GM12878 (cell line): Measurements from ENCODE around the gene TBL3. TPM values are rescaled to one million over a fixed set of nuclear protein-coding genes. Genes with fewer than 3 reads are reported as not detected.

ENCODE experiments used
- polyA plus RNA-seq, 11 experiments: library from polyadenylated mRNA; depleted of rRNA in 4 of 11; unstranded in 6 of 11; stranded (reverse) in 5 of 11; fragments of >200 nt; fragmentation: Nextera tagmentation in 4 of 11; fragmentation: Illumina TruSeq in 1 of 11; extraction: Ambion mirVana in 4 of 11; extraction: Trizol in 1 of 11; gene quantifications; 1 replicate in 1 of 11; 2 replicates in 10 of 11; pipeline versions ENCODE4 v1.2.1 to v1.2.3, GENCODE V29; 2011 to 2016; ENCODE audit warnings: inconsistent platforms in 2 of 11, missing spikeins in 2 of 11, low read depth in 1 of 11
- small RNA-seq: library from RNA; depleted of rRNA; stranded (forward); fragments of <200 nt; gene quantifications from one replicate; pipeline ENCODE3, GENCODE V24; 2014
- total RNA-seq, 4 experiments: library from RNA; depleted of rRNA in 3 of 4; stranded (reverse); fragments of >200 nt in 3 of 4; fragmentation: Illumina TruSeq in 1 of 4; extraction: Trizol in 1 of 4; gene quantifications; 2 replicates each; pipeline versions ENCODE4 v1.2.1 to v1.2.3, GENCODE V29; 2013 to 2021

The TBL3 gene
- total and polyA plus RNA-seq, 10 of the 15 experiments (the other 5 are each of a cell fraction or from before 2014, with no cell fraction given): 1.2 to 101 (median 34.2) TPM

Small RNAs within 50 kb of the gene (small RNA-seq; reads per million reads assigned to genes)
- gene AC005363.2 (2.6 reads per million, percentile 71 among the genes with 10 or more reads in this experiment), gene RN7SL219P (not detected), gene SNORA10 (not detected), gene SNORA64 (not detected)

Other genes starting within 250 kb of the TBL3 start
Only the 7 nearest of the 30 such genes appear.
- not detected in 2 replicates for gene RPL3L, start 17.4 kb upstream of the TBL3 start, total RNA-seq (2014; rRNA removed)
- not detected in 2 replicates for gene RPL3L, start 17.4 kb upstream of the TBL3 start, total RNA-seq (2014; rRNA removed; fragmentation: Illumina TruSeq; extraction: Trizol)
- gene RPL3L, start 17.4 kb upstream of the TBL3 start, total RNA-seq (2021): not detected in 2 replicates
- gene RPL3L, start 17.4 kb upstream of the TBL3 start, polyA plus RNA-seq (2011; rRNA removed): not detected in 2 replicates
- gene RPL3L, start 17.4 kb upstream of the TBL3 start, polyA plus RNA-seq (2014; fragmentation: Illumina TruSeq; extraction: Trizol): not detected in 2 replicates
- gene RPL3L, start 17.4 kb upstream of the TBL3 start, polyA plus RNA-seq (2014; fragmentation: Nextera tagmentation; extraction: Ambion mirVana): under 1 TPM in 1 of 2 experiments, not detected in 1; 0.07 TPM
- not detected in 2 replicates for gene RPL3L, start 17.4 kb upstream of the TBL3 start, polyA plus RNA-seq (2014; rRNA removed)
- gene RPL3L, start 17.4 kb upstream of the TBL3 start, polyA plus RNA-seq (2016; fragmentation: Nextera tagmentation; extraction: Ambion mirVana): under 1 TPM; 0.10 to 0.12 TPM
- gene NDUFB10, start 12.5 kb upstream of the TBL3 start, total RNA-seq (2014; rRNA removed): 233 and 275 TPM in 2 replicates
- gene NDUFB10, start 12.5 kb upstream of the TBL3 start, total RNA-seq (2014; rRNA removed; fragmentation: Illumina TruSeq; extraction: Trizol): 104 and 109 TPM in 2 replicates
- gene NDUFB10, start 12.5 kb upstream of the TBL3 start, total RNA-seq (2021): 149 and 150 TPM in 2 replicates
- 29.3 and 52.2 TPM in 2 replicates for gene NDUFB10, start 12.5 kb upstream of the TBL3 start, polyA plus RNA-seq (2011; rRNA removed)
- gene NDUFB10, start 12.5 kb upstream of the TBL3 start, polyA plus RNA-seq (2014; fragmentation: Illumina TruSeq; extraction: Trizol): 61.0 and 87.2 TPM in 2 replicates
- 100 to 1,000 TPM in 1 of 2 experiments, 10 to 100 TPM in 1; 67.5 to 102 TPM for gene NDUFB10, start 12.5 kb upstream of the TBL3 start, polyA plus RNA-seq (2014; fragmentation: Nextera tagmentation; extraction: Ambion mirVana)
- 279 and 285 TPM in 2 replicates for gene NDUFB10, start 12.5 kb upstream of the TBL3 start, polyA plus RNA-seq (2014; rRNA removed)
- 100 to 1,000 TPM; 306 to 319 TPM for gene NDUFB10, start 12.5 kb upstream of the TBL3 start, polyA plus RNA-seq (2016; fragmentation: Nextera tagmentation; extraction: Ambion mirVana)
- gene RPS2, start 7.2 kb upstream of the TBL3 start, total RNA-seq (2014; rRNA removed): 5,589 and 7,037 TPM in 2 replicates
- gene RPS2, start 7.2 kb upstream of the TBL3 start, total RNA-seq (2014; rRNA removed; fragmentation: Illumina TruSeq; extraction: Trizol): 4,681 and 5,122 TPM in 2 replicates
- 6,096 and 6,247 TPM in 2 replicates for gene RPS2, start 7.2 kb upstream of the TBL3 start, total RNA-seq (2021)
- 2,202 and 4,066 TPM in 2 replicates for gene RPS2, start 7.2 kb upstream of the TBL3 start, polyA plus RNA-seq (2011; rRNA removed)
- gene RPS2, start 7.2 kb upstream of the TBL3 start, polyA plus RNA-seq (2014; fragmentation: Illumina TruSeq; extraction: Trizol): 864 and 3,557 TPM in 2 replicates
- gene RPS2, start 7.2 kb upstream of the TBL3 start, polyA plus RNA-seq (2014; fragmentation: Nextera tagmentation; extraction: Ambion mirVana): 1,000 to 10,000 TPM; 1,295 to 3,629 TPM
- gene RPS2, start 7.2 kb upstream of the TBL3 start, polyA plus RNA-seq (2014; rRNA removed): 7,121 and 7,267 TPM in 2 replicates
- gene RPS2, start 7.2 kb upstream of the TBL3 start, polyA plus RNA-seq (2016; fragmentation: Nextera tagmentation; extraction: Ambion mirVana): 1,000 to 10,000 TPM; 3,107 to 3,800 TPM
- 0.16 and 0.17 TPM in 2 replicates for gene RNF151, start 5.2 kb upstream of the TBL3 start, total RNA-seq (2014; rRNA removed)
- gene RNF151, start 5.2 kb upstream of the TBL3 start, total RNA-seq (2014; rRNA removed; fragmentation: Illumina TruSeq; extraction: Trizol): not detected in 2 replicates
- gene RNF151, start 5.2 kb upstream of the TBL3 start, total RNA-seq (2021): 0.32 and 0.56 TPM in 2 replicates
- not detected in 2 replicates for gene RNF151, start 5.2 kb upstream of the TBL3 start, polyA plus RNA-seq (2011; rRNA removed)
- gene RNF151, start 5.2 kb upstream of the TBL3 start, polyA plus RNA-seq (2014; fragmentation: Illumina TruSeq; extraction: Trizol): not detected in 2 replicates
- gene RNF151, start 5.2 kb upstream of the TBL3 start, polyA plus RNA-seq (2014; fragmentation: Nextera tagmentation; extraction: Ambion mirVana): not detected
- not detected in 2 replicates for gene RNF151, start 5.2 kb upstream of the TBL3 start, polyA plus RNA-seq (2014; rRNA removed)
- not detected for gene RNF151, start 5.2 kb upstream of the TBL3 start, polyA plus RNA-seq (2016; fragmentation: Nextera tagmentation; extraction: Ambion mirVana)
- 0.33 and 0.34 TPM in 2 replicates for gene NOXO1, start 9.4 kb downstream of the TBL3 start, total RNA-seq (2014; rRNA removed)
- not detected in 2 replicates for gene NOXO1, start 9.4 kb downstream of the TBL3 start, total RNA-seq (2014; rRNA removed; fragmentation: Illumina TruSeq; extraction: Trizol)
- gene NOXO1, start 9.4 kb downstream of the TBL3 start, total RNA-seq (2021): 0.26 and 0.40 TPM in 2 replicates
- gene NOXO1, start 9.4 kb downstream of the TBL3 start, polyA plus RNA-seq (2011; rRNA removed): 0.14 and 0.26 TPM in 2 replicates
- 0.09 TPM in 1 of 2 replicates, not detected in the other for gene NOXO1, start 9.4 kb downstream of the TBL3 start, polyA plus RNA-seq (2014; fragmentation: Illumina TruSeq; extraction: Trizol)
- not detected for gene NOXO1, start 9.4 kb downstream of the TBL3 start, polyA plus RNA-seq (2014; fragmentation: Nextera tagmentation; extraction: Ambion mirVana)
- 0.46 and 0.76 TPM in 2 replicates for gene NOXO1, start 9.4 kb downstream of the TBL3 start, polyA plus RNA-seq (2014; rRNA removed)
- under 1 TPM in 1 of 2 experiments, not detected in 1; 0.14 TPM for gene NOXO1, start 9.4 kb downstream of the TBL3 start, polyA plus RNA-seq (2016; fragmentation: Nextera tagmentation; extraction: Ambion mirVana)
- gene GFER, start 12.1 kb downstream of the TBL3 start, total RNA-seq (2014; rRNA removed): 36.6 and 38.2 TPM in 2 replicates
- 19.8 and 20.7 TPM in 2 replicates for gene GFER, start 12.1 kb downstream of the TBL3 start, total RNA-seq (2014; rRNA removed; fragmentation: Illumina TruSeq; extraction: Trizol)
- 46.2 and 46.7 TPM in 2 replicates for gene GFER, start 12.1 kb downstream of the TBL3 start, total RNA-seq (2021)
- gene GFER, start 12.1 kb downstream of the TBL3 start, polyA plus RNA-seq (2011; rRNA removed): 13.7 and 24.3 TPM in 2 replicates
- 4.8 and 19.7 TPM in 2 replicates for gene GFER, start 12.1 kb downstream of the TBL3 start, polyA plus RNA-seq (2014; fragmentation: Illumina TruSeq; extraction: Trizol)
- 1 to 10 TPM; 2.4 to 9.2 TPM for gene GFER, start 12.1 kb downstream of the TBL3 start, polyA plus RNA-seq (2014; fragmentation: Nextera tagmentation; extraction: Ambion mirVana)
- 46.4 and 62.0 TPM in 2 replicates for gene GFER, start 12.1 kb downstream of the TBL3 start, polyA plus RNA-seq (2014; rRNA removed)
- 10 to 100 TPM; 55.8 to 57.7 TPM for gene GFER, start 12.1 kb downstream of the TBL3 start, polyA plus RNA-seq (2016; fragmentation: Nextera tagmentation; extraction: Ambion mirVana)
- gene SYNGR3, start 17.9 kb downstream of the TBL3 start, total RNA-seq (2014; rRNA removed): 14.8 and 18.1 TPM in 2 replicates
- 5.9 and 6.0 TPM in 2 replicates for gene SYNGR3, start 17.9 kb downstream of the TBL3 start, total RNA-seq (2014; rRNA removed; fragmentation: Illumina TruSeq; extraction: Trizol)
- 14.1 and 16.4 TPM in 2 replicates for gene SYNGR3, start 17.9 kb downstream of the TBL3 start, total RNA-seq (2021)
- 7.4 and 10.5 TPM in 2 replicates for gene SYNGR3, start 17.9 kb downstream of the TBL3 start, polyA plus RNA-seq (2011; rRNA removed)
- gene SYNGR3, start 17.9 kb downstream of the TBL3 start, polyA plus RNA-seq (2014; fragmentation: Illumina TruSeq; extraction: Trizol): 3.4 and 7.2 TPM in 2 replicates
- gene SYNGR3, start 17.9 kb downstream of the TBL3 start, polyA plus RNA-seq (2014; fragmentation: Nextera tagmentation; extraction: Ambion mirVana): 1 to 10 TPM; 1.2 to 2.0 TPM
- gene SYNGR3, start 17.9 kb downstream of the TBL3 start, polyA plus RNA-seq (2014; rRNA removed): 13.8 and 13.9 TPM in 2 replicates
- 1 to 10 TPM; 3.5 to 5.6 TPM for gene SYNGR3, start 17.9 kb downstream of the TBL3 start, polyA plus RNA-seq (2016; fragmentation: Nextera tagmentation; extraction: Ambion mirVana)